HG03521 (cell line): ENCODE results near the gene EIPR1.
"Not testable (repeated sequence)": the region's sequence is repeated elsewhere in the genome, so short reads cannot be mapped to it uniquely, and the experiment has no call there.

ENCODE experiments used
- ATAC-seq: cut with Tn5 transposase; IDR thresholded peaks from one replicate; pipeline ENCODE4 v1.9.1; 2021; ENCODE audit warnings: mild to moderate bottlenecking, moderate library complexity; ENCODE audit not compliant: unreplicated experiment

EIPR1 gene

GRCh38 chr2:3291113-3291512 is 86.5 kb downstream of the EIPR1 start:
- ATAC-seq: no peak

- ATAC-seq: no peak
These were observed 87.0 kb downstream of the EIPR1 start for GRCh38 chr2:3290655-3291054.

GRCh38 chr2:3289971-3290370 is 87.6 kb downstream of the EIPR1 start:
- no peak for ATAC-seq

- no peak for ATAC-seq
These were observed 88.1 kb downstream of the EIPR1 start for GRCh38 chr2:3289526-3289925.

DNA sequence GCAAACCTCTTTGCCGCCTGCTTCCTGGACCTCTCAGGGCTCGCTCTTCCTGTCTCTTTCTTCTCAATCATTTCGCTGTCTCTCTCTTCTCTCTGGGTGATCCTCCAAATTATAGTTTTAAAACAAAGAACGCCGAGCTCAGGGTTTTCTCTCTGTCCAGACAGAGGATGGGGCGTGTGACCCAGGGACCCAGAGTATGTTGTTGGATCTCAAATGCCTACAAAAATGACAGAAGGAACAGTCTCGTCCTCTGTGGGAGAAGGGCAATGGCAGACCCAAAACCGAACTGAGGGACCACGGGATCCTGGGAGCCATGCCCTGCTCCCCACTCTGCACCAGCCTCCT is 88.5 kb downstream of the EIPR1 start:
- ATAC-seq: no peak

- ATAC-seq: no peak
These were observed 89.0 kb downstream of the EIPR1 start for GRCh38 chr2:3288470-3289170.

- no peak for ATAC-seq
These were observed 89.7 kb downstream of the EIPR1 start for GRCh38 chr2:3287896-3288295.

DNA sequence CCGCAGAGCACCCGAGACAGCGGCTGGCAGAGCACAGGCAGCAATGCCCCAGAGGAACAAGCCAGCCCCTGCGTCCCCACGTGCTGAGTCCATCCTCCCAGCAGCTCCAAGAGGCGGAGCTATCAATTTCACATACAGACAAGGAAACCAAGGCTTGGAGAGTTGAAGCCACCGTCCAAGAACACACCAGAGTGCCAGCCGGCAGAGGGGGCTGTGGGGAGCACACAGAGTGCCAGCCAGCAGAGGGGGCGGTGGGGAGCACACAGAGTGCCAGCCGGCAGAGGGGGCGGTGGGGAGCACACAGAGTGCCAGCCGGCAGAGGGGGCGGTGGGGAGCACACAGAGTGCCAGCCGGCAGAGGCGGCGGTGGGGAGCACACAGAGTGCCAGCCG is 91.0 kb downstream of the EIPR1 start:
- not testable (repeated sequence) for ATAC-seq

DNA sequence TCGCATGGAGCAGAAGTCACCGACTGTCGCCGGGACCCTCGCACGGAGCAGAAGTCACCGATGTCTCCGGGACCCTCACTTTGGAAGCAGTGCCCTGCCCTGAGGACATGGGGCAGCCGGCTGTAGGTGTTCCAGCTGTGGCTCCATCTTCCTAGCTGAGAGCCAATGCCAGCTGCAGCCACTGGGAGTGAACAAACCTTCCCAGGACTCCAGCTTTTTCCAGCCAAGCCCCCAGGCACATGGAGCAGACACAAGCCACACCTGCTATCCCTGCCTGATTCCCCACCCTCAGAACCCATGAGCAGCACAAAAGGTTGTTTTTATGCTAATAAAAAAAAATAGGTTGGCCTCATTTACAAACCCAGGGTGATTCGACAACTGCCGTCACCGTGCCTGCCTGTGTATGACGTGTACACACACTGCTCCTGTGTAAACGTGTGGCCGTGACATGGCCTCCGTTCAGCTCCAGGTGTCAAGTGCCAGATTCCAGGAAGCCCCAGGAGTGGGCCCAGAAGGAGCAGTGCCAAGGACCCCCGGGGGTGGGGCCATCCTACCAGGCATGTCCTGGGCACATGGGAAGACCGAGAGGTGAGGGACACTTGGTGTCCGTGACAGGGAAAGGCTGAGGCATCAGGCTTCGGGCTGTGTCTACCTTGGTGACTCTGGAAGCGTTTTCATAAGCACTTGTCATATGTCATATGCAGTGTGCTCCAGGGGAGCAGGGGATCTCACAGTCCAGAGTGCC is 91.5 kb downstream of the EIPR1 start:
- ATAC-seq: no peak

DNA sequence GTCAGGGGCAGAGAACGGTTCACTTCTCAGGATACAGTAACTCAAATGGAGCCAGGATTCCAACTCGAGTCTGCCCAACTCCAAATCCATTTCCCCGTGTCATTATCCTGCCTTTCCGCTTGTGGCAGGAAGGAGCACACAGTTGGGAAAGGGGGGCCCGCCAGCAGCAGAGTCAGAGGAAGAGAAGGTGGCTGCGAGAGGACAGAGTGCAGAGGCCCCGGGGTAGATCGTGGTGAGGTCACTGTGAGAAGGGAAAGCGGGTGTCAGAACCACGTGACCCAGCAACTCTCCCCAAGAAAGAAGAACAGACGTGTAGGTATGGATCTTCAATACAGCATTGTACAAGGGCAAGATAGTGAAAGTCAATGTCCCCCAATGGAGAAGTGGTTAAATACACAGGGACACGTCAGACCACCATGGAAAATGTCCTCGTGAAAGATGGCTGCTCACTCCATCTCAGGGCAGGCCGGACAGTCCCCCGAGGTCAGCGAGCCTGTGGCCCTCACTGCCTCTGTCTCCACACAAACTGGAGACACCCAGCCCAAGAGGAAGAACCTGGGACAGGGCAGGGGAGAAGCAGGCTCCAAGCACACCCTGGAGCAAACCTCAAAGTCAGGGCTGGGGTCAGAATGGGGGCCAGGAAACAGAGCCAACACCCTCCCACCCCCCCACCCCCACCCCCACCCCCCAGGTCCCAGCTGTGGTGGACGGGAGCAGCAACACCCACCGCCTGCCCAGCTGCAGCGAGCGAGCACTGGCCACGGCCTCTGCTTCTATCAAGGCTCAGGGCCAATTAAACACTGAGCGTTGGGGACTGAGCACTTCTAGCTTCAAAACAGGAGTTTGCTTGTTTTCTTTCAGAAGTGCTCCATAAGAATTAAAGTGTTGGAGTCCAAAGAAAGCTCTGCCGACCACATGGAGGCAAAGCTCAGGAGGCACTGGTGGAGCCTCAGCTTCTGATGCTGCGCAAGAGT is 92.7 kb downstream of the EIPR1 start:
- ATAC-seq: no peak

DNA sequence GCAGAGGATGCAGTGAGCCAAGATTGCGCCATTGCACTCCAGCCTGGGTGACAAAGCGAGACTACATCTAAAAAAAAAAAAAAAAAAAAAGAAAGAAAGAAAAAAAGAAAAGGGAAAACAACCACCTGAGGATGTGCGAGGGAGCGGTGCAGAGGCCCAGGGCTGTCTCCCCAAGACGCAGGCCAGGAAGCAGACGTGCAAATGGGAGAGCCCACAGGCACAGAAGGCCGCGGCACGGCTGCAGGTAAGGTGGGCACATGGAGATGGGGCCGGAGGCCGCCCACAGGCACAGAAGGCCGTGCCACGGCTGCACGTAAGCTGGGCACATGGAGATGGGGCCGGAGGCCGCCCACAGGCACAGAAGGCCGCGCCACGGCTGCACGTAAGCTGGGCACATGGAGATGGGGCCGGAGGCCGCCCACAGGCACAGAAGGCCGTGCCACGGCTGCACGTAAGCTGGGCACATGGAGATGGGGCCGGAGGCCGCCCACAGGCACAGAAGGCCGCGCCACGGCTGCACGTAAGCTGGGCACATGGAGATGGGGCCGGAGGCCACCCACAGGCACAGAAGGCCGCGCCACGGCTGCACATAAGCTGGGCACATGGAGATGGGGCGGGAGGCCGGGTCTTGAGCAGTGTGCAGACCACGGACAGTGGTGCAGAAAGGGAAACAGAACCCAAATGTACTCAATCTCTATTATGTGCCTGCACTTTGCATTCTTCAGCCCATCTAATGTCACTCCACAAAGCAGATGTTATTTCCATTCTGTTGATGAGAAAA is 93.6 kb downstream of the EIPR1 start:
- ATAC-seq: not testable (repeated sequence)

- no peak for ATAC-seq
These were observed 94.4 kb downstream of the EIPR1 start for GRCh38 chr2:3283206-3283605.

GRCh38 chr2:3282056-3282998 is 95.3 kb downstream of the EIPR1 start:
- ATAC-seq: no peak

DNA sequence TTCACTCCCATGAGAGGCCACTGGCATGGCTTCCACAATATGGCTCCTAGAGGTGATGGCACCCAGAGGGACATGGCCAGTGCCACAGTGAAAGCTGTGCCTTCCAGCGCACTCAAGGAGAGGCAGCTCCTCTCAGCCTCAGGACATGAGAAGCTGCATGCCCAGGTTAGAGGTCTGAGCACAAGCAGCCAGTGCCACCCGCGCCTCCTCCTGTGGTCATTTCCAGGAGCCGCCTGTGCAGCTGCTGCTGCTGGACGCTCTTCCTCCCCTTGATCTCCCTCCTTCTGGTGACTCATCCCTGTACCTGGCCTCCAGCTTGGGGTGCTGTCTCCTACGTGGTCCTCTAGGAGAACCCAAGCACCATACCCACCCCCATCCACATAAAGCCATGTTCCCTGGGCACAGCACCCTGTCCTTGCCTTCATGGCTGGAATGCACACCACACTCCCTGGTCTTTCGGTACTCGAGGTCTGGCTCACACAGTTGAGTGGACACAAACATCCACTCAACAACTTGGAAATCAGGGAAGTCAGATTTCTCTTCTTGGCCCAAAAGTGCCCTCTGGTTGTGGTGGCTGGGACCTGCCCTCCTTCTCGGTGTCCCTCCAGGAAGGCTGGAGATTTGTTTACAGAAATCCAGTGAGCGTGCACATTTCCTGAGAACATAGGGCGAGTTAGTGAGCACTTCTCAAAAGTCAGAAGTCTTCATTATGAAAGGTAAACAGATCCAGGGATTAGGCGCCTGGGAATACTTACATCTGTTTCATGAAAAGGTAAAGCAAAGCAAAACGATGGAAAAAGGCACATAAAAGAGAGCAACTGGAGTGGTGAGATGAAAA is 96.7 kb downstream of the EIPR1 start:
- no peak for ATAC-seq

DNA sequence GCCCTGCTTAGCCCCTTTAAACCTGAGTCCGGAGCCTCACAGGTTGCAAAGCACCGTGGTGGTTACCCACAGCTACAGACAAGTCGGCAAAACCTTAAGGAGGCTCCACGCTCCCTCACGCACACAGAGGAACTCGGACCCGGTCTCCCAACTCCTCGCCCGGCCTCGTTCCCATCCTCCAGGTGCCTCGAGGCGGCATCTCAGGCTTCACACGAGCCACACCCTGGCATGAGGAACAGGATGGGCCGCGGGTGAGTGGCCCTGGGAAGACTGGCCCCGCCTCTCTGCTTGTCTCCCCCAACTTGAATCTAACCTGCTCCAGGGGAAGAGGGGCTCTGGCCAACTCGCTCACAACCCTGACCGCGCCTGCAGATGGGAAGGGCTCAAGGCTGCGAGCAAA is 97.4 kb downstream of the EIPR1 start:
- no peak for ATAC-seq

DNA sequence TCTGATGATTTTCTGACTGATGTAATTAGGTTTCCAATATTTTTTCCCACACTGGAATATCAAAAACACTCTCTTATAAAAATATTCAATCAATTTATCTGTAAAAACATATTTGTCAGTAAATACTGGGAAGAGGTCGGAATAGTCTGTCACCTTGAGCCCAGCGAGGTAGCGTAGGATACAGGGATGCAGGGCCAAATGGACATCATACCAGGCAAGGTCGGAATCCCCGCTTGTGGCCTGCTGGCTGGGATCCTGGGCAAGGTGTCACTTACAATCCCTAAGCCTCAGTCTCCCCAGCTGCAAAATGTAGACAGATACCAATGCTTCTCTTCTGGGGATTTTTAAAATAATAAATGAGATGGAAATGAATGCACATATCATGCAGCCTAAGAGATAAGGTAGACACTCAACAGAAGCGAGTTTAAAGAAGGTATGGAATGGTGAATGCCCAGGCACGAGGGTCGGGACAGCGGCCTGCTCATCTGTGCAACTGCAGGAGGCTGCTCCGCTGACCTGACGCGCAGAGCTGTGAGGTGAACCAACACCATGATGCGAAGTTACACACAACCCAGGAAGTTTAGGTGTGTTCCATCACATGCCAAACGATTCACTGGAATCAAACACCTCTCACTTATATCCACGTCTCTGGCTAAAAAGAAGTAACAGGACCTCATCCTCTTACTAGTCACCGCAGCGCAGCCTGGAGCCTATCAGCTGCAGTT is 98.2 kb downstream of the EIPR1 start:
- no peak for ATAC-seq

- no peak for ATAC-seq
These were observed 98.9 kb downstream of the EIPR1 start for GRCh38 chr2:3278521-3279218.
